ENCODE results near the gene C6orf136. TPM values are rescaled to one million over a fixed set of nuclear protein-coding genes. Genes with fewer than 3 reads are reported as not detected.
A peak's percentile ranks its signal among the peaks of the same experiment; 100 is the strongest.

C6orf136 gene
- total and polyA plus RNA-seq, 12 donors: 39.8 to 134 (median 53.3) TPM

GRCh38 chr6:30645989-30646388 is 944 bp upstream of the C6orf136 start:
- H3K4me1 ChIP-seq: peaks cover 7 to 36% (median 22%) of the 10 kb centered on the region in 9 donors
- no peak for TF ChIP-seq CTCF (IDR thresholded peaks at IDR 0.05)
- peak overlapping the region in 2 of 10 donors; percentile 96 for H3K27ac ChIP-seq
- no peaks in the 10 kb centered on the region for H3K9me3 ChIP-seq
- intact Hi-C loops (cut with DNase I): no loop called here
- ATAC-seq: no peak
- peak overlapping the region in 1 of 10 donors; percentile 96 for H3K4me3 ChIP-seq
- WGBS, 2 donors: 68 to 79% methylated on average over 1 of the region's 1 CpG
- peaks cover 0 to 62% (median 4%) of the 10 kb centered on the region in 9 donors for H3K36me3 ChIP-seq
- no peaks in the 10 kb centered on the region for H3K27me3 ChIP-seq
- no peak for DNase-seq

GRCh38 chr6:30647242-30648116 is 546 bp downstream of the C6orf136 start:
- Histone ChIP-seq H3K27ac (peak overlapping the region; percentile 92 to 99 (median 96)), H3K4me3 (peak overlapping the region; percentile 73 to 100 (median 95)), H3K9me3 (no peaks in the 10 kb centered on the region), H3K27me3 (no peaks in the 10 kb centered on the region), H3K4me1 (peaks cover 7 to 36% (median 22%) of the 10 kb centered on the region in 9 donors), H3K36me3 (peaks cover 0 to 62% (median 18%) of the 10 kb centered on the region in 9 donors)
- ATAC-seq (peak; percentile 78 to 90 (median 85)), DNase-seq (peak; percentile 69 to 77)
- WGBS, 2 donors: 1% methylated on average over 70 to 77 of the region's 78 CpGs
- no peak for TF ChIP-seq CTCF (IDR thresholded peaks at IDR 0.05)
- intact Hi-C loops (cut with DNase I): no loop called here

GRCh38 chr6:30651143-30651542 is 4.2 kb downstream of the C6orf136 start:
- intact Hi-C loops (cut with DNase I): no loop called here
- TF ChIP-seq CTCF (IDR thresholded peaks at IDR 0.05): no peak
- WGBS, 2 donors: 88 to 91% methylated on average over 12 of the region's 12 CpGs

GRCh38 chr6:30654798-30655742 is 8.1 kb downstream of the C6orf136 start:
- ATAC-seq: no peak
- peaks cover 11 to 100% (median 90%) of the 10 kb centered on the region in 9 donors for H3K36me3 ChIP-seq
- WGBS, 2 donors: 89 to 93% methylated on average over 19 of the region's 19 CpGs
- no peaks in the 10 kb centered on the region for H3K27me3 ChIP-seq
- no peak for TF ChIP-seq CTCF (IDR thresholded peaks at IDR 0.05)
- no peak overlapping the region for H3K27ac ChIP-seq
- H3K9me3 ChIP-seq: no peaks in the 10 kb centered on the region
- no peaks in the 10 kb centered on the region for H3K4me1 ChIP-seq
- no peak overlapping the region for H3K4me3 ChIP-seq
- no peak for DNase-seq
- intact Hi-C loops (cut with DNase I): no loop called here

More at GRCh38 chr6:30651143-30651542, 4.2 kb downstream of the C6orf136 start:
- H3K9me3 ChIP-seq: no peaks in the 10 kb centered on the region
- no peak overlapping the region for H3K4me3 ChIP-seq
- peaks cover 7 to 25% (median 17%) of the 10 kb centered on the region in 9 donors for H3K4me1 ChIP-seq
- peaks cover 9 to 68% (median 55%) of the 10 kb centered on the region in 9 donors for H3K36me3 ChIP-seq
- DNase-seq (no peak), ATAC-seq (no peak)
- H3K27ac ChIP-seq: no peak overlapping the region
- H3K27me3 ChIP-seq: no peaks in the 10 kb centered on the region

Data from heart right ventricle (tissue), 16 donors.